ENCODE data around the gene KRTAP9-3.
"Not testable (repeated sequence)": the region's sequence is repeated elsewhere in the genome, so short reads cannot be mapped to it uniquely, and the experiment has no call there.

The KRTAP9-3 gene

GRCh38 chr17:41232399-41233105 is at the start of gene KRTAP9-3:
Gene KRTAP9-3, plus strand, starts transcription at chr17:41232449. Its CDS starts 53 bp downstream, at chr17:41232502.
- not testable (repeated sequence) for DNase-seq

GRCh38 chr17:41184480-41184961 is 47.7 kb upstream of the KRTAP9-3 start, which contains the start of gene KRTAP4-1:
Gene KRTAP4-1, minus strand, starts transcription at chr17:41184911. Its CDS starts 57 bp downstream, at chr17:41184854.
- no peak for DNase-seq

- no peak for DNase-seq
These were observed 47.2 kb upstream of the KRTAP9-3 start for GRCh38 chr17:41185001-41185400.

- DNase-seq, result no peak
These were observed 45.4 kb upstream of the KRTAP9-3 start for GRCh38 chr17:41186872-41187271.

- DNase-seq, result not testable (repeated sequence)
These were observed 42.4 kb upstream of the KRTAP9-3 start, which contains the start of gene KRTAP9-1 for GRCh38 chr17:41189837-41190318. Gene KRTAP9-1, plus strand, starts transcription at chr17:41189887. Its CDS starts 0 bp downstream, at chr17:41189887.

- DNase-seq, result no peak
These were observed 41.9 kb upstream of the KRTAP9-3 start for GRCh38 chr17:41190328-41190727.

GRCh38 chr17:41196068-41196467 is 36.2 kb upstream of the KRTAP9-3 start:
- DNase-seq, result no peak

GRCh38 chr17:41199421-41200078 is 32.7 kb upstream of the KRTAP9-3 start:
- DNase-seq, result no peak

- DNase-seq, result no peak
These were observed 20.3 kb upstream of the KRTAP9-3 start for GRCh38 chr17:41211845-41212466.

GRCh38 chr17:41212524-41213169 is 19.6 kb upstream of the KRTAP9-3 start:
- DNase-seq, result no peak

- no peak for DNase-seq
These were observed 16.6 kb upstream of the KRTAP9-3 start for GRCh38 chr17:41215681-41216080.

GRCh38 chr17:41223821-41224220 is 8.4 kb upstream of the KRTAP9-3 start:
- no peak for DNase-seq

- DNase-seq, result no peak
These were observed 6.2 kb upstream of the KRTAP9-3 start for GRCh38 chr17:41226051-41226450.

GRCh38 chr17:41226598-41227095 is 5.6 kb upstream of the KRTAP9-3 start, which contains the start of gene KRTAP9-2:
Gene KRTAP9-2, plus strand, starts transcription at chr17:41226648. Its CDS starts 7 bp downstream, at chr17:41226655.
- not testable (repeated sequence) for DNase-seq

GRCh38 chr17:41230094-41230493 is 2.2 kb upstream of the KRTAP9-3 start:
- no peak for DNase-seq

- DNase-seq, result no peak
These were observed 518 bp upstream of the KRTAP9-3 start for GRCh38 chr17:41231731-41232130.

GRCh38 chr17:41237116-41237515 is 4.9 kb downstream of the KRTAP9-3 start:
- DNase-seq, result not testable (repeated sequence)

GRCh38 chr17:41237949-41238437 is 5.7 kb downstream of the KRTAP9-3 start, which contains the start of gene KRTAP9-8:
Gene KRTAP9-8, plus strand, starts transcription at chr17:41237999. Its CDS starts 53 bp downstream, at chr17:41238052.
- not testable (repeated sequence) for DNase-seq

- DNase-seq, result not testable (repeated sequence)
These were observed 14.9 kb downstream of the KRTAP9-3 start for GRCh38 chr17:41246995-41247787.

GRCh38 chr17:41249637-41250240 is 17.5 kb downstream of the KRTAP9-3 start, which contains the start of gene KRTAP9-4:
Gene KRTAP9-4, plus strand, starts transcription at chr17:41249687. Its CDS starts 34 bp downstream, at chr17:41249721.
- not testable (repeated sequence) for DNase-seq

- no peak for DNase-seq
These were observed 19.0 kb downstream of the KRTAP9-3 start for GRCh38 chr17:41251261-41251660.

All from stimulated activated CD4-positive, alpha-beta T cell treated with anti-CD3 and anti-CD28 coated beads, Interleukin-12 subunit alpha, Interleukin-12 subunit beta, amount 100 ng/mL, for 4 hours (primary cell).